H9 (cell line): ENCODE data around the gene NOP53. TPM values are rescaled to one million over a fixed set of nuclear protein-coding genes. Genes with fewer than 3 reads are reported as not detected.
"Not testable (repeated sequence)": the region's sequence is repeated elsewhere in the genome, so short reads cannot be mapped to it uniquely, and the experiment has no call there.

ENCODE experiments used
- DNase-seq: peaks from one replicate; pipeline ENCODE4 v3.0.0-alpha.2; 2017
- H2AFZ ChIP-seq: one replicate; pipeline ENCODE4 v1.6.1; 2013; ENCODE audit warnings: mild to moderate bottlenecking, low read length, control low read depth, moderate library complexity
- H2AK5ac ChIP-seq: 2 replicates; pipeline ENCODE4 v1.6.1; 2013; ENCODE audit warnings: low read length, control low read depth, mixed read lengths; ENCODE audit not compliant: insufficient read length
- H2BK120ac ChIP-seq: one replicate; pipeline ENCODE4 v1.6.1; 2013; ENCODE audit warnings: low read depth, mild to moderate bottlenecking, low read length, control low read depth, inconsistent platforms; ENCODE audit not compliant: poor library complexity, severe bottlenecking
- H2BK12ac ChIP-seq: 2 replicates; pipeline ENCODE4 v1.6.1; 2013; ENCODE audit warnings: low read length, control low read depth, mixed read lengths, low read depth; ENCODE audit not compliant: insufficient read length
- H2BK15ac ChIP-seq: 2 replicates; pipeline ENCODE4 v1.6.1; 2013; ENCODE audit warnings: low read depth, low read length, control low read depth
- H2BK20ac ChIP-seq: one replicate; pipeline ENCODE4 v1.6.1; 2013; ENCODE audit warnings: low read depth, mild to moderate bottlenecking, low read length, control low read depth, inconsistent platforms; ENCODE audit not compliant: poor library complexity, severe bottlenecking
- H2BK5ac ChIP-seq: 2 replicates; pipeline ENCODE4 v1.6.1; 2013; ENCODE audit warnings: low read length, control low read depth, mixed read lengths; ENCODE audit not compliant: insufficient read length
- H3K14ac ChIP-seq: 2 replicates; pipeline ENCODE4 v1.6.1; 2013; ENCODE audit warnings: low read length, control low read depth; ENCODE audit not compliant: insufficient read depth
- H3K18ac ChIP-seq: 2 replicates; pipeline ENCODE4 v1.6.1; 2013; ENCODE audit warnings: low read depth, mild to moderate bottlenecking, mixed read lengths, low read length, control low read depth; ENCODE audit not compliant: insufficient read length
- H3K23ac ChIP-seq: 2 replicates; pipeline ENCODE4 v1.6.1; 2013; ENCODE audit warnings: low read length, control low read depth, mixed read lengths, low read depth; ENCODE audit not compliant: insufficient read length
- H3K23me2 ChIP-seq: 2 replicates; pipeline ENCODE4 v1.6.1; 2013; ENCODE audit warnings: low read depth, mild to moderate bottlenecking, mixed read lengths, low read length, control low read depth; ENCODE audit not compliant: insufficient read length, poor library complexity, severe bottlenecking
- H3K27ac ChIP-seq: 2 replicates; pipeline ENCODE4 v1.5.1; 2013; ENCODE audit warnings: low read length, control low read depth, mixed read lengths, low read depth; ENCODE audit not compliant: insufficient read length
- H3K27me3 ChIP-seq: 2 replicates; pipeline ENCODE4 v1.6.1; 2013; ENCODE audit warnings: low read length, control low read depth, inconsistent platforms; ENCODE audit not compliant: insufficient read depth
- H3K4ac ChIP-seq: 2 replicates; pipeline ENCODE4 v1.6.1; 2013; ENCODE audit warnings: low read depth, mild to moderate bottlenecking, control low read depth, inconsistent platforms, low read length, moderate library complexity
- H3K4me1 ChIP-seq: 2 replicates; pipeline ENCODE4 v1.6.1; 2013; ENCODE audit warnings: low read length, control low read depth, inconsistent platforms; ENCODE audit not compliant: insufficient read depth
- H3K4me2 ChIP-seq: 2 replicates; pipeline ENCODE4 v1.6.1; 2013; ENCODE audit warnings: low read length, control low read depth, mixed read lengths; ENCODE audit not compliant: insufficient read length, insufficient read depth
- H3K56ac ChIP-seq: 2 replicates; pipeline ENCODE4 v1.6.1; 2013; ENCODE audit warnings: low read depth, mild to moderate bottlenecking, mixed read lengths, low read length, control low read depth; ENCODE audit not compliant: insufficient read length
- H3K79me1 ChIP-seq: 2 replicates; pipeline ENCODE4 v1.6.1; 2013; ENCODE audit warnings: low read depth, mild to moderate bottlenecking, moderate library complexity, low read length, control low read depth, inconsistent platforms; ENCODE audit not compliant: insufficient read depth, poor library complexity, severe bottlenecking
- H3K79me2 ChIP-seq: 2 replicates; pipeline ENCODE4 v1.6.1; 2013; ENCODE audit warnings: low read length, control low read depth, inconsistent platforms; ENCODE audit not compliant: insufficient read depth
- H3K9ac ChIP-seq: 2 replicates; pipeline ENCODE4 v1.6.1; 2013; ENCODE audit warnings: low read length, control low read depth, mixed read lengths; ENCODE audit not compliant: insufficient read length; ENCODE audit errors: extremely low read depth
- H3K9me3 ChIP-seq: one replicate; pipeline ENCODE4 v1.6.1; 2013; ENCODE audit warnings: low read depth, low read length, inconsistent platforms; ENCODE audit not compliant: control insufficient read depth
- H3T11ph ChIP-seq: one replicate; pipeline ENCODE4 v1.6.1; 2013; ENCODE audit warnings: mild to moderate bottlenecking, low read length, control low read depth, inconsistent platforms
- H4K20me1 ChIP-seq: one replicate; pipeline ENCODE4 v1.6.1; 2013; ENCODE audit not compliant: control insufficient read depth, insufficient read length, insufficient read depth
- H4K5ac ChIP-seq: 2 replicates; pipeline ENCODE4 v1.6.1; 2013; ENCODE audit warnings: low read depth, mild to moderate bottlenecking, mixed read lengths, low read length, control low read depth; ENCODE audit not compliant: insufficient read length
- H4K8ac ChIP-seq: replicated peaks from 2 replicates; pipeline ENCODE4 v1.6.1; 2013; ENCODE audit warnings: low read length, control low read depth, mixed read lengths, low read depth; ENCODE audit not compliant: insufficient read length
- H4K91ac ChIP-seq: 2 replicates; pipeline ENCODE4 v1.6.1; 2013; ENCODE audit warnings: low read depth, mild to moderate bottlenecking, moderate library complexity, mixed read lengths, low read length, control low read depth; ENCODE audit not compliant: insufficient read length
- H3K27ac Mint-ChIP-seq, 3 experiments: 2 replicates in 2 of 3; 3 replicates in 1 of 3; pipeline ENCODE4 v1.8.0; 2020 to 2021; ENCODE audit warnings: mixed read lengths in 3 of 3, mild to moderate bottlenecking in 1 of 3, moderate library complexity in 1 of 3
- H3K27me3 Mint-ChIP-seq: 2 replicates; pipeline ENCODE4 v1.8.0; 2021; ENCODE audit warnings: low read depth, mild to moderate bottlenecking, moderate library complexity, mixed read lengths
- H3K36me3 Mint-ChIP-seq, 3 experiments: 2 replicates in 2 of 3; 3 replicates in 1 of 3; pipeline ENCODE4 v1.8.0; 2020 to 2021; ENCODE audit warnings: low read depth in 3 of 3, mixed read lengths in 3 of 3; ENCODE audit not compliant: insufficient read depth in 1 of 3
- H3K4me1 Mint-ChIP-seq, 2 experiments: 2 replicates each; pipeline ENCODE4 v1.8.0; 2020; ENCODE audit warnings: mixed read lengths in 2 of 2
- H3K4me3 Mint-ChIP-seq, 2 experiments: 2 replicates in 1 of 2; 3 replicates in 1 of 2; pipeline ENCODE4 v1.8.0; 2020 to 2021; ENCODE audit warnings: mild to moderate bottlenecking in 2 of 2, mixed read lengths in 2 of 2, moderate library complexity in 1 of 2
- H3K9me3 Mint-ChIP-seq, 2 experiments: 2 replicates in 1 of 2; 3 replicates in 1 of 2; pipeline ENCODE4 v1.8.0; 2020; ENCODE audit warnings: mild to moderate bottlenecking in 2 of 2, mixed read lengths in 2 of 2, moderate library complexity in 1 of 2
- CTCF ChIP-seq: fragments of 200-600 bp; sonication (generic); conservative IDR thresholded peaks from 3 replicates; pipeline ENCODE4 v1.8.0; 2021; ENCODE audit warnings: antibody characterized with exemption, mild to moderate bottlenecking
- WGBS: extraction: QIAGEN DNeasy Blood & Tissue Kit; methylation state at CpG from one replicate; pipeline ENCODE4 v1.1.7; 2013; ENCODE audit warnings: missing lambda C conversion rate, low lambda C conversion rate, mixed read lengths; ENCODE audit not compliant: insufficient read length; ENCODE audit errors: extremely low coverage; 5-methylcytosine and 5-hydroxymethylcytosine counted together
- total RNA-seq: library from RNA; stranded (reverse); gene quantifications from 2 replicates; pipeline ENCODE4 v1.2.1, GENCODE V29; 2021

Gene NOP53
- total RNA-seq, 1 experiment from 2014 or later = 325 TPM

- no peaks in the 10 kb centered on the region for H3K79me1 ChIP-seq
- H4K5ac ChIP-seq = no peak overlapping the region
- H3K79me2 ChIP-seq = peaks cover 4% of the 10 kb centered on the region; the same call in 1 of the 2 replicates
- no peak overlapping the region for H2AFZ ChIP-seq
- no peak overlapping the region for H2BK15ac ChIP-seq
- H3K36me3 Mint-ChIP-seq = peaks cover 9 to 14% (median 13%) of the 10 kb centered on the region in 3 experiments
- H3K14ac ChIP-seq = no peak overlapping the region
- peaks cover 8 to 22% of the 10 kb centered on the region in 2 experiments for H3K4me1 Mint-ChIP-seq
- no peak overlapping the region for H4K91ac ChIP-seq
- H3K9me3 Mint-ChIP-seq = no peaks in the 10 kb centered on the region
- no peak overlapping the region for H2AK5ac ChIP-seq
- H3K27ac ChIP-seq = no peak overlapping the region
- H3K9me3 ChIP-seq = no peaks in the 10 kb centered on the region
- H4K8ac ChIP-seq = no peak overlapping the region
- no peak overlapping the region for H3K23ac ChIP-seq
- no peak overlapping the region for H2BK5ac ChIP-seq
- H3K27me3 ChIP-seq = no peaks in the 10 kb centered on the region
- H3K56ac ChIP-seq = no peak overlapping the region
- no peak overlapping the region for H2BK120ac ChIP-seq
- H3T11ph ChIP-seq = no peak overlapping the region
- TF ChIP-seq CTCF = no peak
- WGBS = no CpG with 5 or more reads among the region's 13 CpGs
- peak overlapping the region; percentile 39 for H3K4me2 ChIP-seq
- no peak overlapping the region for H3K9ac ChIP-seq
- H3K4me3 Mint-ChIP-seq = peak overlapping the region; percentile 55 to 69; a peak in 3 of 5 replicates
- DNase-seq = no peak
- no peaks in the 10 kb centered on the region for H3K4me1 ChIP-seq
- peak overlapping the region; percentile 22 to 91 (median 28); a peak in 2 of 7 replicates for H3K27ac Mint-ChIP-seq
- H3K4ac ChIP-seq = no peak overlapping the region
- peaks cover 5% of the 10 kb centered on the region for H4K20me1 ChIP-seq
- no peaks in the 10 kb centered on the region for H3K23me2 ChIP-seq
- peaks cover 2% of the 10 kb centered on the region; the same call in 1 of the 2 replicates for H3K27me3 Mint-ChIP-seq
- H2BK20ac ChIP-seq = no peak overlapping the region
- H3K18ac ChIP-seq = no peak overlapping the region
- no peak overlapping the region for H2BK12ac ChIP-seq
Measured at GRCh38 chr19:47742634-47743033, 2.7 kb upstream of the NOP53 start.

- not testable (repeated sequence) for H2BK12ac ChIP-seq, H2AFZ ChIP-seq, H2BK120ac ChIP-seq, DNase-seq, H2AK5ac ChIP-seq, H3K27me3 ChIP-seq, H3K27me3 Mint-ChIP-seq, H3K9me3 ChIP-seq, H2BK5ac ChIP-seq, H2BK20ac ChIP-seq, H3K9ac ChIP-seq, H3K9me3 Mint-ChIP-seq, H4K20me1 ChIP-seq, H3K79me2 ChIP-seq, H3K14ac ChIP-seq, H3K23me2 ChIP-seq, H3K27ac ChIP-seq, H3K27ac Mint-ChIP-seq, H4K8ac ChIP-seq, H3K18ac ChIP-seq, H3T11ph ChIP-seq, H3K4me1 ChIP-seq, H4K91ac ChIP-seq, H3K56ac ChIP-seq, H4K5ac ChIP-seq, H3K4ac ChIP-seq, H3K79me1 ChIP-seq, H2BK15ac ChIP-seq, H3K23ac ChIP-seq
- peak overlapping the region; percentile 4 for H3K4me2 ChIP-seq
- Mint-ChIP-seq H3K4me1 (peaks cover 13 to 26% of the 10 kb centered on the region in 2 experiments), H3K4me3 (peak overlapping the region; percentile 98 to 99), H3K36me3 (peaks cover 28 to 46% (median 46%) of the 10 kb centered on the region in 3 experiments)
- whole genome bisulfite sequencing = no CpG with 5 or more reads among the region's 17 CpGs
Measured at GRCh38 chr19:47746129-47746528, 783 bp downstream of the NOP53 start.
